Endothelial cell of hepatic sinusoid (primary cell): ENCODE data around the gene FAM200B.

Experiments
- in situ Hi-C: cut with HindIII; loops from 2 replicates; pipeline ENCODE4 v1.10.0; 2017; ENCODE audit warnings: low sequenced_read_pairs

FAM200B gene

GRCh38 chr4:15681372-15682241, at the start of gene FAM200B:
Gene FAM200B (plus strand): TSS chr4:15681827. CDS start chr4:15686978, 5,151 bp downstream.
- in situ Hi-C loops, result loop anchor here (5.0 kb wide), 1 partner anchor 49 kb away; no protein-coding TSS in a partner anchor

- in situ Hi-C loops, result no loop called here
These were observed 44.8 kb upstream of the FAM200B start for GRCh38 chr4:15636818-15637217.

- in situ Hi-C loops, result no loop called here
These were observed 43.2 kb upstream of the FAM200B start for GRCh38 chr4:15638418-15638817.

- in situ Hi-C loops, result no loop called here
These were observed 33.0 kb upstream of the FAM200B start for GRCh38 chr4:15648600-15648999.

GRCh38 chr4:15649914-15650545, 31.6 kb upstream of the FAM200B start:
- in situ Hi-C loops, result no loop called here

- in situ Hi-C loops, result no loop called here
These were observed 30.0 kb upstream of the FAM200B start for GRCh38 chr4:15651676-15652075.

GRCh38 chr4:15652191-15652590, 29.4 kb upstream of the FAM200B start:
- in situ Hi-C loops, result no loop called here

GRCh38 chr4:15652841-15653240, 28.8 kb upstream of the FAM200B start:
- in situ Hi-C loops, result no loop called here

GRCh38 chr4:15653420-15653819, 28.2 kb upstream of the FAM200B start:
- in situ Hi-C loops, result no loop called here

- in situ Hi-C loops, result no loop called here
These were observed 27.6 kb upstream of the FAM200B start for GRCh38 chr4:15653864-15654592.

- in situ Hi-C loops, result no loop called here
These were observed 26.9 kb upstream of the FAM200B start for GRCh38 chr4:15654593-15655222.

GRCh38 chr4:15655223-15656037, 26.2 kb upstream of the FAM200B start, which contains the start of gene FBXL5:
Gene FBXL5 (minus strand): TSS chr4:15655357. CDS start chr4:15655287, 70 bp downstream.
- in situ Hi-C loops, result no loop called here

- in situ Hi-C loops, result no loop called here
These were observed 25.6 kb upstream of the FAM200B start for GRCh38 chr4:15656038-15656470.

GRCh38 chr4:15657366-15657765, 24.3 kb upstream of the FAM200B start:
- in situ Hi-C loops, result no loop called here

- in situ Hi-C loops, result no loop called here
These were observed 23.4 kb upstream of the FAM200B start for GRCh38 chr4:15658136-15658770.

GRCh38 chr4:15658781-15659180, 22.8 kb upstream of the FAM200B start:
- in situ Hi-C loops, result no loop called here

- in situ Hi-C loops, result no loop called here
These were observed 21.7 kb upstream of the FAM200B start for GRCh38 chr4:15659768-15660570.

GRCh38 chr4:15665753-15666365, 15.8 kb upstream of the FAM200B start:
- in situ Hi-C loops, result no loop called here
